HG02870 (cell line): ENCODE data around the gene OPN4.

Source experiments
- ATAC-seq: cut with Tn5 transposase; IDR thresholded peaks from one replicate; pipeline ENCODE4 v1.9.1; 2021; ENCODE audit warnings: mild to moderate bottlenecking, moderate library complexity; ENCODE audit not compliant: unreplicated experiment

Gene OPN4

DNA sequence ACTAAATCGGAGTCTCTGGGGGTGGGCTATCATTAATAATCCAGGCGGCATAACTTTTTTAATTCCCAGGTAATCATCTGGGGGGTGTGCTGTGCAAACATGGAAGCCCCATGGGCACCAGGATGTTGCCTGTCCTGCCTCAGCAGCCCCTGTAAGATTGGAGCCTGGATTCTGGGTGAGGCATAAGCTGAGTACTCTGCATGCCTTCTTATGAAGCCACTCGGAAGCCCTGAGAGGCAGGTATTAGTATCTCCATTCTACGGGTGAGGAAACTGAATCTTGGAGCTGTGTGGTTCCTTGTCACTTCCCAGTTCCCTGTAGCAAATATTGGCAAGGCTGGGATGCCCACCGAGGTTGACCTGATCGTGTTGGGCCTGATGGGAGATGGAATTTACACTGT lies 7.4 kb upstream of the OPN4 start:
- ATAC-seq: no peak

DNA sequence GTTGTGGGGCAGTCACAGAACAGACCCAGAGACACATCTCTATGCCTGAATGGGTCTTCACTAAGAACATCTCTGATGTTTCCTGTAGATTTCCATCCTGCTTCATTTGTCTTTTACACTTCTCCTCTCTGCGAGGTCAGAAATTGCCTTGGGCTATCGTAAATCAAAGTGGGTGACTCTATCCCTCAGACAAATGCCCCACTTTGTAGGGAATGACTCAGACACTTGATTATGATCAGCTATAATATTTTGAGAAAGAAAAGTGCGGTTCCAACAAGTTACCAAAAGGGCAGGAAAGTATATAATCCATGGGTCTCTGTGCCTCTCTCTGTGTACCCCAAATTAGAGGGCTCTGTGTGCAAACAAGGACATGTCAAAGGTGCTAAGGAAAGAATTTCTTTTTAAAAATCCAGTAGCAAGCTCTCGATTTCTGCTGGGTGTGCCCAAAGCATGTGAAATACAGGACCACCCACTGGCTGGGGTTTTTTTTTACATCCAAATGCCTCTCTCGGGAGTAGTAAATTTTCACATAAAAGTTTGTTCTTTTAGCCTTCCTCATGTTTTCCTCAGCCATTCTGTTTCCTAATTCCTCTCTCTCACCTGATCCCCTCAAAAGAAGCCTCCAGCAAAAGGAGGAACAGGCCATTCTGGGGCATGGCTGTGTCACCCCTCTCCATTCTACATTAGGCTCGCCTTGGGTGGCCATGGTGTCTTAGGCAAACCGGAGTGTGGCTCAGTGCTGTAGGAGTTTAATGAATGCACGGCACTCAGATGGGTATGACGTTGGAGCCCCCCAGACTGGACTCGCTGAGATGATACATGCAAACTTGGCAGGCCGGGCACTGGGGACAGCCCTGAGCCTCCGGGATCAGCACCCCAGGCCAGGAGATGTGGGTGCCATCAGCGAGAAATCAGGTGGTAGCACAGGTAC lies 6.3 kb upstream of the OPN4 start:
- no peak for ATAC-seq

DNA sequence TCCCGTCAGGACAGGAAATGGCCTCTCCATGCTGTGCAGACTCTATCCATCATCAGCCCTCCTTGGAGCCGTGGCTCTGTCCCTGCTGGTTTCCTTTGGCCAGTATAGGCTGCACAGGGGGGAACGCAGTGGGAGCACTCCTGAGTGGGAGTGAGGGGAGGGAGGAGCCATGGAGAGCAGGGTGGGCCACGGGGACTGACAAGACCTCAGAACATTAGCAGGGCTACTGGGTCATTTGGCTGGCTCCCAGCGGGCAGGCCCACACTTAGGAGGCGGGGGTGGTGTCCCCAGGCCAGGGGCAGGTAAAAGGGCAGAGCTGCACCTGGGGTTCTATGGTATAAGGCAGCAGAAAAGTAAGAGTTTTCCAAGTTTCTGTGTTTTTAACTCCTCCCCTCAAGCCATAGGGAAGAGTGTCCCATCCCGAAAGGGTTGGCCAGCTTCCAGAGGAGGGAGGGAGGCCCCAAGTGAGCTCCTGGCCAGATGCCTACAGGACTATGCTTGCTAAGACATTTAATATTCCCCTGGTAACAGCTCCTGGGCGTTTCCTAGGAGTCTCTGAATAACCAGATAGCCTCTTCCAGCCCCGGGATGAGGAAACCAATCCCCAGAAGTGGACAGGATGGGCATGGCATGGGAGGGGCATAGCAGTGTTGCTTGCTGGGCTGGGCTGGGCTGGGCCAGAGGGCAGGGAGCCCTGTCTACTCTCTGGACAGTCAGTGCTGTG lies 5.5 kb upstream of the OPN4 start:
- no peak for ATAC-seq

DNA sequence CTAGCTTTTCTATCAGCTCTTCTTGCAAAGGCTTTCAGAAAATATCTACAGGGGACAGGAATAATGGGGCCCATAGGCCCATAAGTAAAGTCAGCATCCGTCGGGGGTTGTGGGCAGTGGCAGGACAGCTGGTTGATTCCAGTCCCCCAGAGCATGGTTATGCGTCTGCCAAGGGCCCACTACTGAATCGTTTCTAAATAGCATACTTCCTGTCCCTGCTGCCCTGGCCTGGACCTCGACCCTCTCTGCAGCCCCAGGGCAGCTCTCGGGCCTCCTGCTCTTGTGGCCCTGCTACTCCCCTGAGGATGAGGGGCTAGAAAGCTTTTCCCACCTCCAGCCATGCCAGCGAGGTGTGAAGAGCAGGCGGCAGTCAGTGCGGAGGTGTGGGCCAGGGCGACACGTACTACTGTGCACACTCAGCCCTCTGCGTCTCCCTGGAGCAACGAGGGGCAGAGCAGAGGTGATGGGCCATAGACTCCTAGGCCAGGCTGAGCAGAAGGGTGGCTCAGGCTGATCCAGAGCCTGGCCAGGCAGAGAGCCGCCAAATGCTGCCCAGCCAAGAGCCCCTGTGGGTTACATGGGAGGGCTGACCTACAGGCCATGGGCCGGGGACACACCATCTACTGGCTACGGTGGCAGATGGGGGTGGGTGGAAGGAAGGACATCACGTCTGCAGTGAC lies 4.7 kb upstream of the OPN4 start:
- no peak for ATAC-seq

DNA sequence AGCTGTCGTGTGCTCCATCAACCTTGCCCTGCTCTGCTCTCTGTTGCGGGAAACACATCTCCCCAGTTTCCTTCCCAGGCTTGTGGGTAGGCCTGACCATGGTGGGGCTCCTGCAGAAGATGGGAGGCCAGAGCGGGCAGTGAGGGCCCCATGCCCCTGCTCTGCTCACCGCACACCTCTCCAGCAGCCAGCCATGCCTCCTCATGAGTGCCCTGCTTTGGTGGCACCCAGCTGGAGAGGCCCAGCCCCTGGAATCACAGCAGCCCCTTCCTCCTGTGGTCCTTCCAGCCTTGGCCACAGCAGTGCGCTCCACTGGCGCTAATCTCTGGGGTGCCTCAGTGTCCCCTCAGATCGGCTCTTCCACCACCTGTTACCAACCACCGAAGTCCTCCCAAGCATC lies 4.2 kb upstream of the OPN4 start:
- no peak for ATAC-seq

DNA sequence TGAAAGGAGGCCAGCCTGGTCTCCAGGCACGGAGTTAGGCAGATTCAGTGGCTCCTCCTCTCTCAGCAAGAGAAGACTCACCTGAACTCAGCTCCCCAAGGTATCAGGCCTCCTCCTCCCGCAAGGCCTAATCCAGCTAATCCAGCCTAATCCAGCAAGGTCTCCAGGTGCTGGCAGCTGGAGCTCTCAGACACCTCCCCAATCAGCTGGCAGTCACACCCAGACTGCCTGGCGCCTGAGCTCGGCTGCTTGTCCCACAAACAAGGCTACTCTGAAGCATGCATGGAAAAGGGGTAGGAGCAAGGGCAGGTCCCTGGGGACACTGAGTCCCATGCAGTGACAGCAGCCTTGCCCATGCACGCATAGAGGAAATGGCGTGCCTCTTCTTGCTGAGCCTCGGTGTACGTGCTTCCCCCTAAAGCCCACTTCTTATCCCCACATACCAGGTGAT lies 3.3 kb upstream of the OPN4 start:
- ATAC-seq: no peak

DNA sequence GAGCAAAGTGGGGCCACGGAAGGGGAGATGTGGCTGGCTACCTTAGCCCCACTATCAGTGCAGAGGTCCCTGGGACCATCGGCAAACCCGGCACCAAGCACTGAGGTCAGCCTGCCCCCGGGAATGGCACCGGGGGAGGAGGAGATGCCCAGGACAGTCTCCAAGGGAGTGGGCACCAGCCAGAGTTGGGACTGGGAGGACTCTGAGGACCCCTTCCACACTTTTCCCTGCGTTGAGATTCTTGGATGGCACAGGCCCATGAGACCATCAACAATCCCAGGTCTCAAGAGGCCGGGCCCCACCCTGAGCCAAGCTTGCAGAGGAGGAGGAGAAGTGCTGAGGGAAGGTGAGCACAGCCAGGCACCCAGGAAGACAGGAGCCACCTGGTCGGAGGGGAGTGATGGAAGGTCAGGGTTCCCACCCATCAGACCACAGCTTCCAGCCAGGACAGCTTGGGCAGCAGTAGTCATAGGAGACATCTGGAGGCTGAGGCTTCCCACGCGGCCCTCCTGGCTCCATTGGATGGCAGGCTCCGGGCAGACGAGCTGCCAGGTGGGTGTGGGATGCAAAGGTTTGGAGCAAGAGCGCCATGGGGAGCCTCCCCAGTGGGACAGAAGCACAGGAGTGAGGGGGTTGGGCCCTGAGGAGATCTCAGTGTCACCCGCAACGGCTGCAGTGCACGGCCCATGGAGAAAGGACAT lies 2.6 kb upstream of the OPN4 start:
- no peak for ATAC-seq

DNA sequence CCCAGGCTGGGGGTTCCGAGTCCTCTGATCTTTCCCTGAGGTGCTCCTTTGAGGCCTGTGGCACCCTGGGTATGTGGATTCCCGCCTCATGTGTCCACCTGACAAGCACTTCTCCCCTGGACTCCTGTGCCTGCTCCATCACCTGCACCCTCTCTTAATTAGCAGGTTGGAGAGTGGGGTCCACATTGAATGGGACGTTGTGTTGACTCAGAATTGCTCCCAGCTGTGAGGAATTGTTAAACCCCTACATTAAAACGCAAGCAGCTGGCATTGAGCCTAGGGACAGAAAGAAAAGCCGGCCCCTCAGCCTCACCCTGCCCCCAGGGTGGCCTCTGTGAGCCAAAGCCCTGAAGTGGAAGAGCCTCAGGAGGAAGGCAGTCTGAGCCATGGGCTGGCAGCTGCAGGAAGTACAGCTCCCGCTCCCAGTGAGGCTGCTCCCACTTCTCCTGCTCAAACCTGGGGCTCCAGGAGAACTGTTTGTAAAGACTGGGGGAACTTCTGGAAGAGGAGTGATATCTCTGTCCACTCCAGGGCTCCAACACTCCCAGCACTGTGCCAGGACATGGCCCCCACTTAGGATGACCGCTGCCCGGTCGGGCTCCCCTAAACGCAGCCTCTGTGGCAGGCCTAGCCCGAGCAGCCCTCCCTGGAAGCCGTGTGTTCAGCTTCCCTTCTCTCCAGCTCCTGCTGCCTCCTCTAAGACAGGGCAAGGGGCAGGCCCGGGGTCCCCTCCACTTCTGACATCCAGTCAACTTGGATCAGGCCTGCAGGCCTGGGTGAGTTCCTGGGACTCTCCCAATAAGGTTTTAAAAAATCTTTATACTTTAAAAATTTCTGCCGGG lies 1.8 kb upstream of the OPN4 start:
- ATAC-seq: no peak

DNA sequence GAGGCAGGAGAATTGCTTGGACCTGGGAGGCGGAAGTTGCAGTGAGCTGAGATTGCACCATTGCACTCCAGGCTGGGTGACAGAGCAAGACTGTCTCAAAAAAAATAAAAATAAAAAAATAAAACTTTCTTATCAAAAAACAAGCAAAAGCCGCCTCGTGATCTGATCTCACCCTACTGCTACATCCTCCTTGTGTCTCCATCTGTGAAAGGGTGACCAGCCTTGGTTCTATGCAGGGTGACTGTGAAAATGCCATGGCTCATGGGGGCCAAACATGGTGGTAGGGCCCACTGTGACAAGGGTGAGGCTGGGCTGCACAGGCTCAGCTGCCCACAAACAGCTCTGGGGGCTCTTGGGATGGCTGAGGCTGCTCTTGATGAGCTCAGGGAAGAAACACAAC lies 968 bp upstream of the OPN4 start:
- no peak for ATAC-seq

DNA sequence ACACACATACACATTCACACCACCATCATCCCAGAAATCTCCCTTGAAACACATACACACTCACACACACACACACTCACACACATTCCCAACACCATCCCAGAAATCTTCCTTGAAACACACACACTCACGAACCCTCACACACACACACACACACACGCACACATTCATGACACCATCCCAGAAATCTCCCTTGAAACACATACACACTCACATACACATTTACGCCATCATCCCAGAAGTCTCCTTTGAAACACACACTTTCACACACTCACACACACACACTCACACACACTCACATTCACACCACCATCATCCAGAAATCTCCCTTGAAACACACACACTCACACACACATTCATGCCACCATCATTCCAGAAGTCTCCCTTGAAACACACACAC lies 360 bp upstream of the OPN4 start:
- no peak for ATAC-seq

DNA sequence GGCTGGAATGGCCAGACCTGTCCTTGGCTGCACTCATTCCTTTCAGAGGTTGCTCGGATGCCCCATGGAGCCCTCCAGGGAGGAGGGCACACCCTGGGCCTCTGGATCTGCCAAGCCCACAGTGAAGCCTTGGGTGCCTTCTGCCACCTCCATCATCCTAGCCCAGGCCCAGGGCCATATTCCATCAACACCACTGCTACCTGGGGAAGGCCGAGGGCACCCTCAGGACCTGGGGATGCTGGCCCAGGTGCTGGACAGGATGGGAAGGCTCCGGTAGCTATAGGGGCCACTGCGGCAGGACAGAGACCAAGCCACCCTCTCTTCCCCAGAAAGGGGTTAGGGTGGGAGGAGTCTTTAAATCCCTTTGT lies 810 bp downstream of the OPN4 start:
- ATAC-seq: no peak

DNA sequence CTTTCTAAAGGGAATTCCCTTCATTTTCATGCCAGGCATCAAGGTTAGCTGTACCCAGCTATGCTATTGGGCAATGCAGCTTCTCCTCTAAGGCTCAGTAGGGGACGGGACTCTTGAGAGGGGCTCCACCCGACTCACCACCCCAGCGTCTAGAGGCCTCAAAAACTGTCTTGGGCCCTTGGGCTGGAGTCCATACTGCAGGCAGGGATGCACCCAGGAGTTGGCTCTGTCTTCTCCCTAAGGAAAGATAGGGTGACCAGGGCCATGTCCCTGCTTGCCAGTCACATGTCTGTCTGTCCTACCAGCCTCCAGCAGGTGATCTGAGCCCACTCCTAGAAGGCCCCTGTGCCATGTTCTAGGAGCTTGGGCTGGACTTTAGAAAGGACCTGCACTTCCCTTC lies 1.2 kb downstream of the OPN4 start:
- ATAC-seq: no peak

DNA sequence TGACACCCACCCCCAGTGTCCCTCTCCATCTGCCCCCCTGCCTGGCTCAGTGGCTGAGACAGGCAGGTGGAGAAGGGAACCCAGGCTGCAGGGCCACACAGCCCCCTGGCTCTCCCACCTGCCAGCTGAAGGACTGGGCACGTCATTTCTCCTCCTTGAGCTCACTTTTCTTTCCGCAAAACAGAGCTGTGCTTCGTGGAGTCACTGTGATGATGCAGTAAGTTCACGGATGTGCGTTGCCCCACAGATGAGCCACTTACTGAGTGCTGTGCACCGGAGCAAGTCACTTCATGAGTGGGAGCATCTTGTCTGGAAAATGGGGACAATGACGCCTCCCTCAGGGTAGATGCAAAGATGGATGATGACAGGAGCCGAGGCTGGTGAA lies 2.7 kb downstream of the OPN4 start:
- no peak for ATAC-seq

DNA sequence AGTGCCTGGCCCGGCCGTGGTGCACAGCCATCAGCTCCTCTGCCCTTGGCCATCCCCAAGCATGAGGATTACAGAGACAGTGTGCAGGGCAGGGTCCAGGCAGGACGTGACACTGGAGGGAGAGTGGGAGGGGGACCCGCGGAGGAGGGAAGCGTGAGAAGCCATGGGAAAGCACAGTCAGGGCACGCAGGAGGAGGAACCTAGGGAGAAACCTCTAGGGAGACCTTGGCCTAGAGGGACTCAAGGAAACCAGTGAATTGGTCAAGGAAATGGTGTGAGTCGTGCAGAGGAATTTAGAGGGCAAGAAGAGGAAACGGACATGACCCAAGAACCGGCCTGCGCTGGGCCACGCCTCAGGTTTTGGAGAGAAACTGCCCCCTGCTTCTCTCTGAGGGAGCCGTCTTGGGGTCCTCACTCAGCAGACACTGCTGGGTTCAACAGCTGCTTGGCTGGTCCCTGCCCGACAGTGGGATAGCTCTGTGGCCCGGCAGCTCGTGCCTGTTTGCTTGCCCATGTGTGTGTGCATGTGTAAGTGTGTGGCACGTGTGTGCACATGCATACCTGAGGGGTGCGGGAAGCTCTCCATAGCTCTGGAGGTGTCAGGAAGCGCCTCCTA lies 3.2 kb downstream of the OPN4 start:
- no peak for ATAC-seq

DNA sequence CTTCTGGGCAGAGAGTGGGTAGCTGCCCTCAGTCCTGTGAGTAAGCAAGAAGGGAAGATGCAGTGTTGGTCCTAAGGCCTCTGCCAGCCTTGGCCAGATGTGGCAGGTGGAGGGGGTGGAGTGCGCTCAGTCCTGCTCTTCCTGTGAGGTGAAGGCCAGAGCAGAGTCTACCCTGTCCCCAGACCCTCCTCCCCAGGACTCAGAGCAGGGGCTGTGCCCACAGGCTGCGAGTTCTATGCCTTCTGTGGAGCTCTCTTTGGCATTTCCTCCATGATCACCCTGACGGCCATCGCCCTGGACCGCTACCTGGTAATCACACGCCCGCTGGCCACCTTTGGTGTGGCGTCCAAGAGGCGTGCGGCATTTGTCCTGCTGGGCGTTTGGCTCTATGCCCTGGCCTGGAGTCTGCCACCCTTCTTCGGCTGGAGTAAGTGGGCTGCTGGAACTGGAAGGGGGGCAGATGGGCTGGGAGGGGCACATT lies 4.0 kb downstream of the OPN4 start:
- no peak for ATAC-seq

DNA sequence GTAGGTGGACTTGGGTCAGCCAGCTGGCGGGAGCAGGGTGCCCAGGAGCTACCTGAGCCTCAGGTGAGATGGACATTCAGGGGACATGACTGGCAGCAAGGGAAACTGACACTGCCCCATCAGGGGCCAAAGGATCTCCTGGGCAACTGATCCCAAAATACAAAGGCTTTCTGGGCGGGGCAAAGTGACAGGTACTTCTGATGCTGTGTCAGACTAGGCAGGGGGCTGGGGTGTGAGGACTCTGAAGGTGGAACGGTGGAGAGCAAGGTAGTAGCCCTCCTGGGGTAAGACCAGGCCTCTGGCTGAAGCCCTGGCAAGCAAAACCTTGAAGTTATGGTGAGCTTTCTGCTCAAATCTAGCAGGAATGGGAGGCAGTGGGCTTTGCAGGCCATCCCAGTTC lies 4.4 kb downstream of the OPN4 start:
- no peak for ATAC-seq

DNA sequence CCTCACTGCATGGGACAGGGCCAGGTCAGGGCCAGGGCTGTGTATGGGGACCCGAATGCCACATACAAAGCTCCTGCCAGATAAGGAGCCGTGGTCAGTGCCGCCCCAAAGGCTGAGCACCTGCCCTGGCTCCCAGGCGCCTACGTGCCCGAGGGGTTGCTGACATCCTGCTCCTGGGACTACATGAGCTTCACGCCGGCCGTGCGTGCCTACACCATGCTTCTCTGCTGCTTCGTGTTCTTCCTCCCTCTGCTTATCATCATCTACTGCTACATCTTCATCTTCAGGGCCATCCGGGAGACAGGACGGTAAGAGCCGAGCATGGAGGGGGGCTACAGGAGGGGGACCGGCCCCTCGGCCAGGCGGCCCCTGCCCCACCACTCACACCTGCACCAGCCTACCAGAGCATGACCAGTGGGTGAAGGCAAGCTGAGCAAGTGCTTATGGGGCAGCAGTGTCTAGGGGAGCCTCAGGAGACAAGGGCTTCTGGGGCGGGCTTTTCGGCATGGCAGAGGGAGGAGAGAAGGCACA lies 4.9 kb downstream of the OPN4 start:
- ATAC-seq: no peak

DNA sequence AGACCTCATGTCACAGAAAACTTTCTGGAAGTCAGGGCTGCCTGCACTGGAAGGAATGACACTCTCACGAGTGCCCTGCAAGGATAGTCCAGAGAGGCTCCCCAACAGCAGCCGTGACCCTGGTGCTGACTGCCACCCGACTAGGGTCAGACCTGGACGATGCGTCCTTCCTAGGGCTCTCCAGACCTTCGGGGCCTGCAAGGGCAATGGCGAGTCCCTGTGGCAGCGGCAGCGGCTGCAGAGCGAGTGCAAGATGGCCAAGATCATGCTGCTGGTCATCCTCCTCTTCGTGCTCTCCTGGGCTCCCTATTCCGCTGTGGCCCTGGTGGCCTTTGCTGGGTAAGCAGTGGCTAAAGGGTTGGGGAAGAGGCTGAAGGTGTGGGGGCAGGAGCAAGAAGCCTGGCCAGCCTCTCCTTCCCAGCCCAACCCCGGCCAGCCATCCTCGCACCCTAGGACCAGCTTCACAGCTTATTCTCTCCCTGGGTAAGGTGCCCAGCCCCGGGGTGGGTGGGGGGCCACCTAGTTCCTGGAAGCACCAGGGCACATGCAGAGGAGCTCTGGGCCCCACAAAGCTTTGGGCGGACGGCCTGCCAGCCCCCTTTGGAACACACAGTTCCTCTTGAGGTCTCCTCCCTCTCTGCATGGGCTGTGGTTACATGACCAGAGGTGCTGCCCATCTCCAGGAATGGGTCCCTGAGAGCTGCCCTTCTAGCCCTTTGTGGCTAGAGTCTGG lies 5.5 kb downstream of the OPN4 start:
- ATAC-seq: no peak
